Nephron progenitor cell (in vitro differentiated cells): ENCODE measurements around the gene SLAMF8.

Source experiments
- DNase-seq: peaks from one replicate; pipeline ENCODE4 v3.0.0; 2021
- H3K27ac Mint-ChIP-seq: 2 replicates; pipeline ENCODE4 v1.8.0; 2021; ENCODE audit warnings: mild to moderate bottlenecking, moderate library complexity, mixed read lengths
- H3K27me3 Mint-ChIP-seq: 2 replicates; pipeline ENCODE4 v1.8.0; 2021; ENCODE audit warnings: mild to moderate bottlenecking, low read depth, mixed read lengths; ENCODE audit not compliant: poor library complexity
- H3K36me3 Mint-ChIP-seq: 2 replicates; pipeline ENCODE4 v1.8.0; 2021; ENCODE audit warnings: low read depth, mixed read lengths
- H3K4me1 Mint-ChIP-seq: 2 replicates; pipeline ENCODE4 v1.8.0; 2021; ENCODE audit warnings: mixed read lengths
- H3K4me3 Mint-ChIP-seq: 2 replicates; pipeline ENCODE4 v1.8.0; 2021; ENCODE audit warnings: mild to moderate bottlenecking, moderate library complexity, mixed read lengths
- H3K9me3 Mint-ChIP-seq: 2 replicates; pipeline ENCODE4 v1.8.0; 2021; ENCODE audit warnings: mild to moderate bottlenecking, moderate library complexity, mixed read lengths
- TF ChIP-seq, protein P1 (sequence below): fragments of 200-600 bp; sonication (generic); IDR thresholded peaks from 2 replicates; pipeline ENCODE4 v1.5.0; 2021; ENCODE audit warnings: antibody characterized with exemption

SLAMF8 gene

DNA sequence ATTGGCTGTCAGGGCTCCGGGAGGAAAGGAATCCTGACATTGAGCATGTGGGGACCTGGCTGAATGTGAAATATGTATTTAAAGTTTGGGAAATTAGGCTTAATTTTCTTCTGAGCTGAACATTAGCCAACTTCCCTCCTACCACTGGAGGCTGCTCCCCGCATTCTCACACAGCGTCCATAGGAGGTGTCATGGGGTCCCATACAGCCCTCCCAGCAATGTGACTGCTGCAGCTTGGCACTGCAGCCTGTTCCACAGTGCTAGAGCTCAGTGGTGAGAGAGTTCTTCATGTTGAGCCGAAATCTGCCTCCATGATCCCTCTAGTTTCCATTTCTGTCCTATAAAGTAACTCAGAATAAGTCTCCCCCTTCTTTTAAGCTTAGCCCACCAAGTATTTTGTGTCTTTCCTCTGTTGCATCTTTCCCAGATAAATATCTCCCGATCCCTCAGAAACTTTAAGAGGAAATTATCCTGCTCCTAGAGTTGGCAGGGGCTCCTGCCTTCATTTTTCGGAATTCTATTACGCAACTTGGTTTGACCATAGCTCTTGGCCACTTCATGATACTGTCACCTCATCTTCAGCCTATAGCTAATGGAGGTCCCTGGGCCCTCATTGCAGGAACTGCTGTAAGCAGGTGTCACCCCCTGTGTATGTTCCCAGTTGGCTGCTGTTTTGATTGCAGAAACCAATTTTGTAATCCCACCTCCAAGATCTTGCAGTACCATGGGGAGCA lies 22.6 kb upstream of the SLAMF8 start:
- no peak overlapping the region for H3K27ac Mint-ChIP-seq
- no peaks in the 10 kb centered on the region for H3K36me3 Mint-ChIP-seq
- DNase-seq = no peak
- TF ChIP-seq, protein P1, sequence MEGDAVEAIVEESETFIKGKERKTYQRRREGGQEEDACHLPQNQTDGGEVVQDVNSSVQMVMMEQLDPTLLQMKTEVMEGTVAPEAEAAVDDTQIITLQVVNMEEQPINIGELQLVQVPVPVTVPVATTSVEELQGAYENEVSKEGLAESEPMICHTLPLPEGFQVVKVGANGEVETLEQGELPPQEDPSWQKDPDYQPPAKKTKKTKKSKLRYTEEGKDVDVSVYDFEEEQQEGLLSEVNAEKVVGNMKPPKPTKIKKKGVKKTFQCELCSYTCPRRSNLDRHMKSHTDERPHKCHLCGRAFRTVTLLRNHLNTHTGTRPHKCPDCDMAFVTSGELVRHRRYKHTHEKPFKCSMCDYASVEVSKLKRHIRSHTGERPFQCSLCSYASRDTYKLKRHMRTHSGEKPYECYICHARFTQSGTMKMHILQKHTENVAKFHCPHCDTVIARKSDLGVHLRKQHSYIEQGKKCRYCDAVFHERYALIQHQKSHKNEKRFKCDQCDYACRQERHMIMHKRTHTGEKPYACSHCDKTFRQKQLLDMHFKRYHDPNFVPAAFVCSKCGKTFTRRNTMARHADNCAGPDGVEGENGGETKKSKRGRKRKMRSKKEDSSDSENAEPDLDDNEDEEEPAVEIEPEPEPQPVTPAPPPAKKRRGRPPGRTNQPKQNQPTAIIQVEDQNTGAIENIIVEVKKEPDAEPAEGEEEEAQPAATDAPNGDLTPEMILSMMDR = no peak
- H3K4me3 Mint-ChIP-seq = no peak overlapping the region
- peaks cover 72% of the 10 kb centered on the region for H3K27me3 Mint-ChIP-seq
- no peaks in the 10 kb centered on the region for H3K4me1 Mint-ChIP-seq
- H3K9me3 Mint-ChIP-seq = no peaks in the 10 kb centered on the region

DNA sequence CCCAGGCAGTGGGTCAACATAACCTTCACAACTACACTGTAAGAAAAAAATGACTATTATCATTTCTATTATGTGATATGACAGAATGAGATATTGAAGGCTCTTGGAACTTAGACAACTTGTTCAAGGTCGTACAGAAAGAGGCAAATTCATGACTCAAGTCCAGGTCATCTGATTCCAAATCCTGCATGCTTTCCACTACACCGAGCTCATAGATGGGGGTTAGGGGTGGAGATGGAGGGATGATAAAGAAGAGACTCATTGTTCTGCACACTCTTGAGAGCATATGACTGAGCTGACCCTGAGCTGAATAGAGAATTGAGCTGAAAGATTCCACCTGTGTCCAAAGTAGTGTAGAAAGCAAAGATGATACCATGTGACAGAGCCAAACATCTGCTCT lies 21.7 kb upstream of the SLAMF8 start:
- H3K9me3 Mint-ChIP-seq = no peaks in the 10 kb centered on the region
- H3K36me3 Mint-ChIP-seq = no peaks in the 10 kb centered on the region
- DNase-seq = no peak
- no peaks in the 10 kb centered on the region for H3K4me1 Mint-ChIP-seq
- TF ChIP-seq, protein P1 = no peak
- H3K27ac Mint-ChIP-seq = no peak overlapping the region
- H3K27me3 Mint-ChIP-seq = peaks cover 74% of the 10 kb centered on the region
- no peak overlapping the region for H3K4me3 Mint-ChIP-seq

DNA sequence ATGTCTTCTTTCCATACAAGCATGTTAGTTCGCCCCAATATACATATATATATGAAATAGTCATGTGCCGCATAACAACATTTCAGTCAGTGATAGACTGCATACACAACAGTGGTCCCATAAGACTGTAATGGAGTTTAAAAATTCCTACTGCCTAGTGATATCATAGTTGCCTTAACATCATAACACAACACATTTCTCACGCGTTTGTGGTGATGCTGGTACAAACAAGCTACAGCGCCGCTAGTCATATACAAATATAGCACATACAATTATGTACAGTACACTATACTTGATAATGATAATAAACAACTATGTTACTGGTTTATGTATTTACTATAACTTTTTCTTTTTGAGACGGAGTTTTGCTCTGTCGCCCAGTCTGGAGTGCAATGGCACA lies 10.7 kb upstream of the SLAMF8 start:
- TF ChIP-seq, protein P1 = no peak
- H3K27me3 Mint-ChIP-seq = peaks cover 47% of the 10 kb centered on the region

DNA sequence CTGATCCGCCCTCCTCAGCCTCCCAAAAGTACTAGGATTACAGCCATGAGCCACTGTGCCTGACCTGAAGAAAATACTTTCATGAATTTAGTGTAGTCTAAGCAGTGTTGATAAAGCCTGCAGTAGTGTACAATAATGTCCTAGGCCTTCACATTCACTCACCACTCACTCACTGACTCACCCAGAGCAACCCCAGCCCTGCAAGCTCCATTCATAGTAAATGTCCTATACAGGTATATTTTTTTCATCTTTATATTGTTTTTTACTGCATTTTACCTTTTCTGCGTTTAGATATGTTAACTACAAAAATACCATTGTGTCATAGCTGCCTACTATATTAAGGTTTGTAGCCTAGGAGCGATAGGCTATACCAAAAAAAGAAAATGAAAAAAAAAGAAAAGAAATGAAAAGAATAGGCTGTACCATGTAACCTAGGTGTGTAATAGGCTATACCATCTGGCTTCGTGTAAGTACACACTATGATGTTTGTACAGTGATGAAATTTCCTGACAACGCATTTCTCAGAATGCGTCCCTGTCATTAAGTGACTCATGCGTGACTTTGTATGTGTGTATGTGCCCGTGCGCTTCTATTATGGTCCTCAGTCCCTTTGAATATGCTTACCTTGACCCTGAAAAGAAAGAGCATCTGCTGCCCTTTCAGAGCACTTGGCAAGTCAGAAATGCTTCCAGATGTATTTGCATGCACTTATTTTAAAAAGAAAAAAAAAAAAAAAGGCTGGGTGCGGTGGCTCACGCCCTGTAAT lies 9.2 kb upstream of the SLAMF8 start:
- H3K4me3 Mint-ChIP-seq = no peak overlapping the region
- H3K9me3 Mint-ChIP-seq = no peaks in the 10 kb centered on the region
- TF ChIP-seq, protein P1 = no peak
- H3K36me3 Mint-ChIP-seq = no peaks in the 10 kb centered on the region
- no peak overlapping the region for H3K27ac Mint-ChIP-seq
- H3K27me3 Mint-ChIP-seq = peaks cover 52% of the 10 kb centered on the region
- DNase-seq = no peak
- no peaks in the 10 kb centered on the region for H3K4me1 Mint-ChIP-seq

More for the DNA sequence above, 10.7 kb upstream of the SLAMF8 start:
- no peak for DNase-seq
- no peak overlapping the region for H3K4me3 Mint-ChIP-seq
- H3K27ac Mint-ChIP-seq = no peak overlapping the region
- no peaks in the 10 kb centered on the region for H3K9me3 Mint-ChIP-seq
- H3K4me1 Mint-ChIP-seq = no peaks in the 10 kb centered on the region
- H3K36me3 Mint-ChIP-seq = no peaks in the 10 kb centered on the region

DNA sequence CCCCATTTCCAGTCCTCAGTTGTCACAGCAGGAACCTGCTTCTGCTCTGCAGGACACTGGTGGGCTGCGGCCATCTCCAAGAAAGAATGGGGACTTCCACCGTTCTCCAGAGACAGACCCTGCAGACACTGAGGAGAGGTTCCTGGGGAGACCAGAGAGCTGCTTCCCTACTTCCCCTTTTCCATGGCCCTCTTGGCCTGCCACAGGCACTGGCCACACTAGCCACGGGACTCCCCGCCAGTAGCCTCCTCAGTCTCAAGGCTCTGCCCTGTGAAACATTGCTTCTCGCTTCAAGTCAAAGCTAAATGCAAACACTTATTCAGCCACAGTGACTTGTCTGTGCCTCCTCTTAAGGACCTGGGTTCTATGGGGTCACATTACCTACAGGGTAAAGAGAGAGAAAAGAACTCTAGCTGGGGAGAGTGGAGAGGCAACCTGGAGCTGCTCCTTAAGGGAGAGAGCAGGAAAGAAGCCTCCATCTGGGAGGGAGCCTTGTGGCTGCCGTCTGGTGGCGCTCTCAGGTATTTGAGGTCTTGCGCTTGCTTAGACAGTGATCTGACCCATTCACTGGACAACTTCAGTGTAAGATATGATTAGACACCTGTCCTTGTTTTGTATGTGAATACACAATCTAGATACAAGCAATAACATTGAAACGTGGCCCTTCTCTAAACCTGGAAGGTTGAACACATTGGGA lies 5.4 kb upstream of the SLAMF8 start:
- H3K36me3 Mint-ChIP-seq = no peaks in the 10 kb centered on the region
- TF ChIP-seq, protein P1 = no peak
- H3K27me3 Mint-ChIP-seq = peaks cover 56% of the 10 kb centered on the region
- DNase-seq = no peak
- H3K4me3 Mint-ChIP-seq = no peak overlapping the region
- H3K27ac Mint-ChIP-seq = no peak overlapping the region
- H3K9me3 Mint-ChIP-seq = no peaks in the 10 kb centered on the region
- peaks cover 17% of the 10 kb centered on the region for H3K4me1 Mint-ChIP-seq
